HG02981 (cell line): ENCODE results near the gene TMEM120B.
"Not testable (repeated sequence)": the region's sequence is repeated elsewhere in the genome, so short reads cannot be mapped to it uniquely, and the experiment has no call there.

ENCODE experiments used
- ATAC-seq: cut with Tn5 transposase; IDR thresholded peaks from one replicate; pipeline ENCODE4 v1.9.1; 2021; ENCODE audit warnings: mild to moderate bottlenecking, moderate library complexity; ENCODE audit not compliant: unreplicated experiment

The TMEM120B gene

DNA sequence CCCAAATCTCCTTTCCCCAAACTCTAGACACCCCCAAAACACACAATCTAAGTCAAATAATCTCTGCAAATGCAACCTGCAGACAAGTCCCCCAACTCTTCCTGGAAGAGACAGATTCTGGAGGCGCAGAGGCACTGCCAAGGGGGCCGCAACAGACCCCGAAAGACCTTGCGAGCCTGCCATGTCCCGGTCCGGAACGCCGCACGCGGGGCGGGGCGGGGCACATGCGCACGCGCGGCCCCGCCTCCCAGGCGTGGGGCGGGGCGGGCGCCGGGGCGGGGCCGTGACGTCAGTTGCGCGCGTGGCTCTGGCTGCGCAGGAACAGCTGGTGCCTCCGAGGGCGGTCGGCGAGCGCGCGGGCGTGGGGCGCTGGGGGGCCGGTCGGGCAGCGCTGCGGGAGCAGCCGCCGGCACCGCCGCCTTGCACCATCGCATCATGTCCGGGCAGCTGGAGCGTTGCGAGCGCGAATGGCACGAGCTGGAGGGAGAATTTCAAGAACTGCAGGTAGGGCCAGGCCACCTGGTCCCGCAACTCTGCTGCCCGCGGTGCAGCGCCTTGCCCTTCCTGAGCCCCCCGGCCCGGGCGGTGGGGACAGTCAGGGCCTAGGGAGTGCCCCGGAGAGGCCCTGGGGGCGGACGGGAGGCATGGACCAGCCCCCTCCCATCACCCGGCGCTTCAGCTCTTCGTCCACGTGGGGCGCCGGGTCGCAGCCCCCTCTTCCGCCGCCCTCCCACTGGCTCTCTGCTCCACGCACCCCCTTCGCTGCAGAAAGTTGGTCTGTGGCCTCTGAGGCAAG, at the start of gene TMEM120B:
TMEM120B (plus strand) TSS at position 292 of the 796 bp plus-strand sequence; CDS start at position 436, 144 bp downstream.
- ATAC-seq, result peak; percentile 78

DNA sequence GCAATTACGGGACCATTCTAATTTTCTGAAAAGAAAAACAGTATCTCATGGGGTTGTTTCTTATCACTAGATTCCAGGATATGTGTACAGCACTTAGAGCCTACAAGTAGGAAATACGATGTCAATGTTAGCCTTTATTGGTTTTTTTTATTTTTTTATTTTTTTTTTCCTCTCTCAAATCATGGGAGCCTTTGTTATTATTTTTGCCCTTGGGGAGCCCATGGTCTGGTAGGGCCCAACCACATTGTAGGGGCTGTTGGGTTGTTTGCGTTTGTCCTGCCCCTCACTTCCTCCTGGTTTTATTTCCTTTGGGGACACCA, 49.0 kb upstream of the TMEM120B start:
- ATAC-seq, result no peak

DNA sequence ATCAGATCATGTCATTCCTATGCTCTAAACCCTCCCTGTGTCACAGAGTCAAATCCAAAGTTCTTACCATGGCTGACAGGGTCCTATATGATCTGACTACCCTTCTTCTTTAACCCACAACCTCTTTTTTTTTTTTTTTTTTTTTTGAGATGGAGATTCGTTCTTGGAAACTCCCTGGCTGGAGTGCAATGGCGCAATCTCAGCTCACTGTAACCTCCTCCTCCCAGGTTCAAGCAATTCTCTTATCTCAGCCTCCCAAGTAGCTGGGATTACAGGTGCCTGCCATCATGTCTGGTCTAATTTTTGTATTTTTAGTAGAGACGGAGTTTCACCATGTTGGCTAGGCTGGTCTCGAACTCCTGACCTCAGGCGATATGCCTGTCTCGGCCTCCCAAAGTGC, 45.7 kb upstream of the TMEM120B start:
- not testable (repeated sequence) for ATAC-seq

DNA sequence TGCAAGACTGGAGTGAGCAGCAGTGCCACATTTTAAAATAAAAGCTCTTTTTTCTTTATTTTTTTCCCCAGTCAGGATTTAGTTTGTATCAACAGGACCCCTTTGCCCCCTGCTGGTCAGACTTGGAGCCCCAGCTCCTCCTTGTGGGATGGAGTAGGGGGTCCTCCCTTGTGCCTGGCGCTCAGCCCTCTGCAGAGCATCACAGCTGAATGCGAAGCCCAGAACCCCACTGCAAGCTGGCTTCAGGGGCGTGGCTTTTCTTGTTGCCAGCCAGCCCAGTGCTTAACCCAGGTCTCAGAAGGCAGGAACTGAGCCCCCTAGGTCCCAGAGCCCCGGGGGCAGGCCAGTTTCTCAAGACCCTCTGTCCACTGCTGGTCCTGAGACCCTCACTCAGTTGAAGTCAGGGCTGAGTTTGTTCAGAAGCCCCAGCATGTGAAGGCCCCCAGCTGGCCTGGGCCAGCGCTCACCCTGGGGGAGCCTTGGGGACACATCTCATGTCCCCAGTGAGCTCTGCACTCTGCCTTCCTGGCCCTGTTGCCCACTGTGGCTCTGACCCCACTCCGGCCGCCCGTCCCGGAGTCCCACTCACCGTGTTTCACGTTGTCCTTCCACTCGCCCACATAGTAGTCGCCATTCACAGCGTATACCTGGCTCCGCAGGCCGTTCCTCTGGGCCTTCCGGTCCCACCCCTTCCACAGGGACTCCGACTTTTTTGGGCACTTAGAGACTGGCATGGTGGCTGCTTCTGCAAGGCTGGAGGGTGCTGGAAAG, 43.6 kb upstream of the TMEM120B start:
- no peak for ATAC-seq

DNA sequence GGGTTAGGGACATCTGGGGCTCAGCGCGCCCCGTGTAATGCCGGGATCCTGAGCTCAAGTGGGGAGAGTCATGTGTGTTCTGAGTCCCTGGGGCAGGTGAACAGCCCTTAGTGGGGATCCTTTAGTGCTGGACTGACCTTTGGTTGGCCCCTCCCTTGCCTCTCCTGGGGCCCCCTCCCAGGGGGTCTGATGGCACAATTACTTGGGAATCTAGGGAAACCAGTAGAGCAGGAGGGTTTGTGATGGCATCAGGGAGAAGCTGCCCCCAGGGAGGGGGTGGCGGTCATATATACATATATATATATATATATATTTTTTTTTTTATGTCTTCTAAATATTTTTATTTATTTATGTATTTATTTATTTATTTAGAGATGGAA, 43.0 kb upstream of the TMEM120B start, which contains the start of gene MORN3:
MORN3 (minus strand) TSS at position 134 of the 380 bp plus-strand sequence. CDS start 171 bp downstream, outside the sequence.
- no peak for ATAC-seq

DNA sequence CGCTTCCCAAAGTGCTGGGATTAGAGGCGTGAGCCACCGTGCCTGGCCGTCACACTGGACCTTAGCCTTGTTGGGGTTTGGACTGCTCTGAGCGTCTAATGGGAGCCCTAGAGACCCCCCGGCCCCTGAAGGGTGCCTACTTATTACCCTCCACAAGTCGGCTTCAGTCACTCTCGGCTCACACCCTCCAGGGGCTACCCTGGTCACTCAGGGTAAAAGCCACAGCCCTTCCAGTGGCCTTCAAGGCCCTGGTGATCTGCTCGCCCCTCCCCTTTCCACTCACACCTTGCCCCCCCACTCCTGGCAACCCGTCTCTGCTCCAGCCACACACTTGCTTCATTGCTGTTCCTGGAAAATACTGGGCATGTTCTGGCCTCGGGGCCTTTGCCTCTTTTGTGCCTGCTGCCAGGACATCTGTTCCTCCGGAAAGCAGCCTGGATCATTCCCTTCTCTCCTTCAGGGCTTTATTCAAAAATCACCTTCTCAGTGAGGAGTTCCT, 39.5 kb upstream of the TMEM120B start:
- ATAC-seq, result no peak

DNA sequence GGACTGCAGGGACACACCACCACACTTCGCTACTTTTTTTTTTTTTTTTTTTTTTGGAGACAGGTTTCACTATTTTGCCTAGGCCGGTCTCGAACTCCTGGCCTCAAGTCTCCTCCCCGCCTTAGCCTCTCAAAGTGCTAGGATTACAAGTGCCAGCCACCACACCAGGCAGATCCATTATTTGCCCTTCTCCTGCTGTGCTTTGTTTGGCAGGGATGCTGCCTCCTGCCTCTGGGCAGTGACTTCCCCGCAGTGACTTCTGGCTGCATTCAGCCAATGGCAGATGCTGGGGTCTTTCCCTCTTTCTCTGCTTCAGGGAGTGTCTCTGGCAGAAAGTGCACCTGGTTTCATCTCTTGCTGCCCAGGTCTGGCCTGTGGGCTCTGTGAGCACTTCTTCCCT, 36.4 kb upstream of the TMEM120B start:
- ATAC-seq, result no peak

DNA sequence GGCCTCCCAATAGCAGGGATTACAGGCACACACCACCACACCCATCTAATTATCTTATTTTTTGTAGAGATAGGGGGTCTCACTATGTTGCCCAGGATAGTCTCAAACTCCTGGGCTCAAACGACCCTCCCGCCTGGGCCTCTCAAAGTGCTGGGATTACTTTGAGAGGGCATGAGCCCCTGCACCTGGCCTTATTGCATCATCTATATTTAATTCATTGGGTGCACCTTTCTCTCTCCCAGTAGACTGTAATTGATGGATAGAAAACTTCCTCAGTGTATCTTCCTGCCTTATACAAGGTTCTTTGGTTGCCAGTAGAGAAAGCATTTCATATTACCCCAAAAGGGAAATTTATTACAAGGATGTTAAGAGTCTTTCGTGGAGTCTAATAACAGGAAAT, 34.2 kb upstream of the TMEM120B start:
- ATAC-seq, result no peak

DNA sequence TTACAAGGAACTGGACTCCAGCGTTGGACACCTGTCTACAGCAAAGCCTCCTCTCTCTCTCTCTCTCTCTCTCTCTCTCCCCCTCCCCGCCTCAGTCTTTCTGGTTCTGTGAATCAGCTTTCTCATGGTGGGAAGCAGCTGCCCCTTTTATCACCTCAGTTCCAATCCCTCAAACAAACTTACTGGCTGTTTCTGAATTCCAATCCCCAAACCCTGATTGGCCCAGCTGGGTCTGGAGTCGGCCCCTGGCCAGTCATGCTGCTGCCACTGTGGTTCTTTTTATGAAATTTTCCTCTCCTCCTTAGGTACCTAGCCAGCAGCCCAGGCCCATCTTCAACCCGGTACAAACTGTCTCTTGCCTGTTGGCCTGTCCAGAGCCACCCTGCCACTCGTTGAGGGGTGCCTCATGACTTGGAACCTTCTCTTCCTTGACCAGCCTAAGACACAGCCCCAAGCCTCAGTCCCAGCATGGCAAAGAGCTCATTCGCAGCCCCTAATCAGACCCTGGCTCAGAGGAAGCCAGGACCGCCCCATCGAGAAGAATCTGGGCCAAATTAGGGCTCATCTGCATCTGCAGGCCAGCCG, 33.7 kb upstream of the TMEM120B start:
- ATAC-seq, result no peak

DNA sequence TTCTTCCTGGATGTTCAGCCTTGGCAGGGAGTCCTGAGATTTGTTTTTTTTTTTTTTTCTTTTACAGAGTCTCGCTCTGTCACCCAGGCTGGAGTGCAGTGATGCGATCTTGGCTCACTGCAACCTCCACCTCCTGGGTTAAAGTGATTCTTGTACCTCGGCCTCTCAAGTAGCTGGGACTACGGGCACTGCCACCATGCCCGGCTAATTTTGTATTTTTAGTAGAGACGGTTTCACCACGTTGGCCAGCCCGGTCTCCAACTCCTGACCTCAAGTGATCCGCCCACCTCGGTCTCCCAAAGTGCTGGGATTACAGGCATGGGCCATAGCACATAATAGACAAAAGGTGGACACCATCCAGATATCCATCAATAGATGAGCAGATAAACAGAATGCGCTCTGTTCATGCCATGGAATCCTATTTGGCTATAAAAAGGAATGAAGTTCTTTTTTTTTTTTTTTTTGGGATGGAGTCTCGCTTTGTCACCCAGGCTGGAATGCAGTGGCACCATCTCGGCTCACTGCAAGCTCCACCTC, 32.8 kb upstream of the TMEM120B start:
- ATAC-seq, result not testable (repeated sequence)

DNA sequence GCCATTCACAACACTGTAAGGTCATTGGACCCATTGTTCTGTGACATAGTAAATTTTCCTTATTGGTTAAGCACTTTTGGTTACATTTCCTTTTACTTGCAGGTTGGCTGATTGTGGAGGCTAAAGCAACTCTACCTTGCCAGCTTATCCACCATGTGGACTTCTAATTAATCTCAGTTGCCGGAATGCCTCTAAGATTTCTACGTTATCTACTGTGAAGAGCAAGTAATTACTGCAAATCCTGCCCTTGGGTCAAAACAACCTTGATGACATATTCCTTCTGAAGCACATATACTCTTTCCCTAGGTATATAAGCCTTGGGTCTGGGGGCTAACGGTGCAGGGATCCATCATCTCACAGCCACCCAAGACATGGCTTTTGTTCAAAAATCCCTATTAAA, 23.6 kb upstream of the TMEM120B start:
- ATAC-seq, result no peak

DNA sequence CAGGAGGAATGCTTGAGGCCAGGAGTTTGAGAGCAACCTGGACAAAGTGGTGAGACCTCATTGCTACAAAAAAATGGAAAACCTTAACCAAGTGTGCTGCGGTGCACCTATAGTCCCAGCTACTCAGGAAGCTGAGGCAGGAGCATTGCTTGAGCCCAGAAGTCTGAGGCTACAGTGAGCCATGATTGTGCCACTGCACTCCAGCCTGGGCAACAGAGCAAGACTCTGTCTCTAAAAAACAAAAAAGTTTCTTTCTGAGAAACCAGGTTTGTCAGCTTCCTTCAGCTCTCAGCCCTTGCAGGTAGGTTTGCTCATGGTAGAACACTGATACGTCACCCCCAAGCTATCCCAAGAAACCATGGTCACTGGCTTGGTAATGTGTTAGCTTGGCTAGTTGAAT, 23.1 kb upstream of the TMEM120B start:
- no peak for ATAC-seq

DNA sequence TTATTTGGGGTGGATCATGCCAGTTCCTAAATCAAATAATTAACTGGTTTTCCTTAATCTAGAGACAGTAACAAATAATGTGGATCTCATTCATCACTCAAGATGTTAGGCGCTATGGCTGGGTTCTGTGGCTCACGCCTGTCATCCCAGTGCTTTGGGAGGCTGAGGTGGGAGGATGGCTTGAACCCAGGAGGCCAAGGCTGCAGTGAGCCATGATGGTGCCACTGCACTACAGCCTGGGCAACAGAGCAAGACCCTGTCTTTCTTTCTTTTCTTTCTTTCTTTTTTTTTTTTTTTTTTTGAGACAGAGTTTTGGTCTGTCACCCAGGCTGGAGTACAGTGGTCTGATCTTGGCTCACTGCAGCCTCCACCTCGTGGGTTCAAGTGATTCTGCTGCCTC, 19.8 kb upstream of the TMEM120B start:
- not testable (repeated sequence) for ATAC-seq

DNA sequence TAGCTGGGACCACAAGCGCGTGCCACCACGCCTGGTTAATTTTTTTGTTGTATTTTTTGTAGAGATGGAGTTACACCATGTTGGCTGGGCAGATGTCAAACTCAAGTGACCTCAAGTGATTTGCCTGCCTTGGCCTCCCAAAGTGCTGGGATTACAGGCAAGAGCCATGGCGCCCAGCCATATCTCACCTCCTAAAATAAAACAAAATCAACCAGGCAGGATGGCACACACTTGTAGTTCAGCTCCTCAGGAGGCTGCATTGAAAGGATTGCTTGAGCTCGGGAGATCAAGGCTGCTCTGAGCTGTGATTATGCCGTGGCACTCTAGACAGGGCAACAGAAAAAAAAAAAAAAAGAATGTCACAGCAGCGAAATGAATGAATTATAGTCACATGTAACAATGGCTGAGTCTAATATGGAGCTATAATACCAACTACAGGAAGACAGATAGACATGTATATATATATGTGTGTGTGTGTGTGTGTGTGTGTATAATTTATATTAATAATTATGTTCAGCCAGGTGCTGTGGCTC, 19.3 kb upstream of the TMEM120B start:
- no peak for ATAC-seq

DNA sequence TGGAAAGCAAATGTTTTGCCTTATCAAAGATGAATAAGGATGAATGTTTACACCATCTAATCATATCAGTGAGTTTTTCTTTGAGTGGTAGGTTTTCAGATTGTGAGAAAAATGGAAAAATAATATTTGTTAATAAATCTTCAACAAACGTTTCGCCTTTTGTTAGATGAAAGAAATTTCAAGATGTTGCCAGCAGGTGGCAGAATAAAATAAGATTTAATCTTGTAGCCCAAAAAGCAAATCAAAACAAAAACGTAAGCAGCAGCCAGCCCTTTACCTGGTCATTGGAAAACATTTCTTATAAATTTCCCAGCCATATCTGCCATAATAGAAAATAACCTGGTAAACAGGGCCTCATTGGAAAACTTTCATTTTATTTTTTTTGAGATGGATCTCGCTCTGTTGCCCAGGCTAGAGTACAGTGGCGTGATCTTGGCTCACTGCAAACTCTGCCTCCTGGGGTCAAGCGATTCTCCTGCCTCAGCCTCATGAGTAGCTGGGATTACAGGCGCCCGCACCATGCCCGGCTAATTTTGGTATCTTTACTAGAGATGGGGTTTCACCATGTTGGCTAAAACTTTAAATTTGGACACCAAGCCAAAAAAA, 15.4 kb upstream of the TMEM120B start:
- no peak for ATAC-seq

DNA sequence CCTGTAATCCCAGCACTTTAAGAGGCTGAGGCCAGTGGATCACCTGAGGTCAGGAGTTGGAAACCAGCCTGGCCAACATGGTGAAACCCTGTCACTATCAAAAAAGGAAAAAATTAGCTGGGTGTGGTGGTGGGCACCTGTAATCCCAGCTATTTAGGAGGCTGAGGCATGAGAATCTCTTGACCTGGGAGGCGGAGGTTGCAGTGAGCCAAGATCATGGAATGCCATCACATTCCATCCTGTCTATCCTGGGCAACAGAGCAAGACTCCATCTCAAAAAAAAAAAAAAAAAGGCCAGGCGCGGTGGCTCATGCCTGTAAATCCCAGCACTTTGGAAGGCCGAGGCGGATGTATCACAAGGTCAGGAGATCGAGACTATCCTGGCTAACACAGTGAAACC, 14.7 kb upstream of the TMEM120B start:
- ATAC-seq, result not testable (repeated sequence)

DNA sequence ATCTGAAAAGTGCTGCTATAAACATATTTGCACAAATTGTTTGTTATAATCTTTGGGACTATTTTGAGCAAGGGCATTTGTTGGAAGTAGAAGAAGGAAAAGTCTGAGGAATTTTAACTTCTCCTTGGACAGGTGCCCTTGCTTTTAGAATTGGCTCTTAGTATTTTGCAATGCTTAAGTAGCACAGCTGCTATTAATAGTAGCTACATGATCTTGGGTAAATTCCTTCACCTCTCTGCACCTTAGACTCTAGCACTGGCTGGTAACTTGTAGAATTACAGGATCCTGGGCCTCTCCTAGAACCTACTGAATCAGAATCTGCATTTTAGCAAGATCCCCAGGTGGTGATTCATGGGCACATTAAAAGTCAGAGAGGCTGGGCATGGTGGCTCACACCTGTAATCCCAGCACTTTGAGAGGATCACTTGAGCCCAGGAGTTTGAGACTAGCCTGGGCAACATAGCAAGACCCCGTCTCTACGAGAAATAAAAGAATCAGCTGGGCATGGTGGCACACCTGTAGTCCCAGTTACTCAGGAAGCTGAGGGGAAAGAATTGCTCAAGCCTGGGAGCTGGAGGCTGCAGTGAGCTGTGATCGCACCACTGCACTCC, 10.8 kb upstream of the TMEM120B start:
- no peak for ATAC-seq

DNA sequence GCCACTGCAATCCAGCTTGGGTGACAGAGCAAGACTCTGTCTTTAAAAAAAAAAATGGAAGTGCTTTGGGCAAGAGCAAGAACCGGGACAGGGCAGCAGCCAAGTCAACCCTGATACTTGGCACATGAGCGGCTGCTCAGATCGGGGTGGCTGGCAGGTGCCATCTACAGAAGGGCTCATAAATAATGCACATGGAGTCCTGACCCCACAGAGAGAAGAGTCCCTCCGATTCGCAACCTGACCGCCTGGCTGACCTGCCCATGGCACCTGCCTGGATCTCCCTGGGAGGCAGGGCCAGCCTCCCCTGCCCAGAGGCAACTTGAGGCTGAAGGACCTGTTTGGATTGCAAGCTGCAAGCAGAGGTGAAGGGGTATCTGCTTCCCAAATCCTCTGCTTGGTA, 9.6 kb upstream of the TMEM120B start:
- ATAC-seq, result no peak

DNA sequence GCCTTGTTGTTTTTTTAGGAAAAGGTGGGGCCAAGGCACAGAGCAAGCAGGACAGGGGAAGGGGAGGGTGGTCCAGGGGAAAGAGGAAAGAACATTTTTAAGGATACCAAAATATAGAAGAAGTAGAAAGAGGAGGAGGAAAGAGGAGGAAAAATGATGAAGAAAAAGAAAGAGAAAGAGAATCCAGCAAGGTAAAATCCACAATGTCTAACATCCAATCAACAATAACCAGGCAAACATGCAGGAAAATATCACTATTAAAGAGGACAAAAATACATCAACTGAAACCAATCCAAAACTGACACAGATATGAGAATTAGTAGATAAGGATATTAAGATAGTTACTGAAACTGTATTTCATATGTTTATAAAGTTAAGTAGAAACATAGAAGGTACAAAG, 7.0 kb upstream of the TMEM120B start:
- ATAC-seq, result no peak

DNA sequence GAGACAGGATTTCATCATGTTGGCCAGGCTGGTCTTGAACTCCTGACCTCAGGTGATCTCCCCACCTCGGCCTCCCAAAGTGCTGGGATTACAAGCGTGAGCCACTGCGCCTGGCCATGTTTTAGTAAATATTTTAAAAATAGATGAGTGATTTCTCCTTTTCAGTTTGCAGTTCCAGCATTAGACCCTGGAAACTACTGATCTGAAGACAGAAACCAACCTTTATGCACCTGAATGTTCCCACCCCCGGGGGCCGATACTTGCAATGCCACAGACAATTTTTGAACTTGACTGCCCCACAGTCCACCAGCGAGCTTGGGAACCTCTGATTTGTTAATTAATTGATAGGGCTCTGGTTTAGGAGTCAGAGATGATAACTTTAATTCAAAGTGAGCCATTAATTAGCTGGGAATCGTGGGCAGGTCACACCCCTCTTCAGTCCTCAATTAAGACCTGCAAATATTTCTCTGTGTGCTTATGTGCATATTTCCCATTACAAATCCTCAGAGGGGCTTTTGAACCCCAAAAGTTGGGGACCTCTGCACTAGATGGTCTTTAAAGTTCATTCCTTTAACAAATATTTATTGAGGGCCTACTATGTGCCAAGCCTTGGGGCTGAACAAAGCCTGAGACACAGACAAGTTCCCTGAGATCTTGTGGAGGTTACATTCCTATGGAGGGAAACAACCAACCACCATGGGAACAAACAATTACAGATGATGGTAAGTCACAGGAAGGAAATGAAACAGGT, 4.1 kb upstream of the TMEM120B start:
- ATAC-seq, result no peak
